Peyer's patch (tissue), 4 donors: ENCODE data around the gene ADCY6. TPM values are rescaled to one million over a fixed set of nuclear protein-coding genes. Genes with fewer than 3 reads are reported as not detected.

ENCODE experiments used
- DNase-seq, 3 donors: peaks; one replicate each; pipeline ENCODE4 v3.0.0-alpha.2; 2017 to 2019
- H3K27ac ChIP-seq, 4 donors: fragments of 200-600 bp; sonication (generic); one replicate each; pipeline ENCODE4 v1.5.1; 2016 to 2019
- H3K27me3 ChIP-seq, 2 donors: fragments of 200-600 bp; sonication (generic); one replicate each; pipeline ENCODE4 v1.5.1; 2019
- H3K36me3 ChIP-seq, 3 donors: fragments of 200-600 bp; sonication (generic); one replicate each; pipeline ENCODE4 v1.5.1; 2016 to 2019
- H3K4me1 ChIP-seq, 4 donors: fragments of 200-600 bp; sonication (generic); one replicate each; pipeline ENCODE4 v1.5.1; 2016 to 2019
- H3K4me3 ChIP-seq, 4 donors: fragments of 200-600 bp; sonication (generic); 1 replicate in 3 of 4; 2 replicates in 1 of 4; pipeline ENCODE4 v1.5.1; 2016 to 2019; ENCODE audit warnings: mild to moderate bottlenecking in 1 of 4
- H3K9me3 ChIP-seq, 4 donors: fragments of 200-600 bp; sonication (generic); one replicate each; pipeline ENCODE4 v1.5.1; 2016 to 2019; ENCODE audit warnings: mild to moderate bottlenecking in 1 of 4
- POLR2A ChIP-seq, 2 donors: fragments of 450-650 bp; IDR thresholded peaks; one replicate each; pipeline ENCODE4 v1.5.1; 2017; ENCODE audit warnings: antibody characterized with exemption in 2 of 2, mild to moderate bottlenecking in 2 of 2, moderate library complexity in 2 of 2
- total RNA-seq, 4 donors: library from RNA; depleted of rRNA; stranded (reverse); fragments of >200 nt; gene quantifications; one replicate each; pipeline ENCODE4 v1.1.0, GENCODE V29; 2016
- TF ChIP-seq, protein P1 (sequence below), 6 experiments: fragments of 450-650 bp in 4 of 6; fragments of 200-600 bp in 2 of 6; sonication (generic) in 1 of 6; IDR thresholded peaks; one replicate each; pipeline ENCODE4 v1.5.1; 2017 to 2019; ENCODE audit warnings: antibody characterized with exemption in 6 of 6, mild to moderate bottlenecking in 3 of 6, moderate library complexity in 1 of 6

Gene ADCY6
- total RNA-seq, 4 donors from 2014 or later: 71.3 to 175 (median 129) TPM

DNA sequence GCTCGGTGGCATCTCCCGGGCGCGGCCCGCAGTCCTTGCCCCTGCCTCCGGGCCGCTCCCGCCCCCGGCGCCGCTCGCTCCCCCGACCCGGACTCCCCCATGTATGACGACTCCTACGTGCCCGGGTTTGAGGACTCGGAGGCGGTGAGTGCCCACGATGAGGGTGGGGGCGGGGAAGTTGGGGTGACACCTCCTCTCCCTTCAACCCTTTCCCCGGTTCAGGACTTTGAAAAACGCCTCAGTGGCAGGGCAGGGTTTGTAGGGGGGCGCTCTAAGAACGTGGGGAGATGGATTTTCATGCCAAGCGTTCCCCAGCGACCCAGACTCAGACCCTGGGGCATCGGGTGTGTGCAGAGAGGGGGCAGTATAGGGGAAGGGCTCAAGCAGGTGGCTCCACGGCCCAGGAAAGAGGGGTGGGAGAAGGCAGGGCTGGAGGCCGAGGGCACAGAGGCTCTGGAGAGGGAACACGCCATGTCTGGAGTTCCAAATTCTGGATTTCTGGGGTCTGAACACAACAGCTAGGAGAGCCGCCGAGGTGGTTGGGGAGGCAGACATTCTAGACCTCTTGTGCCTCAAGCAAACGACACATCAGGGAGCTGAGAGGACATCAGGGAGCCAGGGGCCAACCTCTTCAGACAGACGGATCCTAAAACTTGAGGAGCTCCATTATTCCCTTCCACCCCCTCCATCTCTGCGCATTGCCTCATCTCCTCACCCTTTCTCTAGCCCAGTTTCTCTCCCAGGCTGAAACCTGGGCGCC, 30.1 kb upstream of the ADCY6 start:
- peak in 2 of 3 donors; percentile 20 to 76 for DNase-seq
- Histone ChIP-seq H3K27ac (peak overlapping the region in 3 of 4 donors; percentile 29 to 59 (median 53)), H3K36me3 (no peaks in the 10 kb centered on the region), H3K27me3 (no peaks in the 10 kb centered on the region), H3K4me1 (peaks cover 0 to 24% (median 7%) of the 10 kb centered on the region in 4 donors), H3K4me3 (peak overlapping the region; percentile 59 to 91 (median 78)), H3K9me3 (no peaks in the 10 kb centered on the region)
- TF ChIP-seq, protein P1, sequence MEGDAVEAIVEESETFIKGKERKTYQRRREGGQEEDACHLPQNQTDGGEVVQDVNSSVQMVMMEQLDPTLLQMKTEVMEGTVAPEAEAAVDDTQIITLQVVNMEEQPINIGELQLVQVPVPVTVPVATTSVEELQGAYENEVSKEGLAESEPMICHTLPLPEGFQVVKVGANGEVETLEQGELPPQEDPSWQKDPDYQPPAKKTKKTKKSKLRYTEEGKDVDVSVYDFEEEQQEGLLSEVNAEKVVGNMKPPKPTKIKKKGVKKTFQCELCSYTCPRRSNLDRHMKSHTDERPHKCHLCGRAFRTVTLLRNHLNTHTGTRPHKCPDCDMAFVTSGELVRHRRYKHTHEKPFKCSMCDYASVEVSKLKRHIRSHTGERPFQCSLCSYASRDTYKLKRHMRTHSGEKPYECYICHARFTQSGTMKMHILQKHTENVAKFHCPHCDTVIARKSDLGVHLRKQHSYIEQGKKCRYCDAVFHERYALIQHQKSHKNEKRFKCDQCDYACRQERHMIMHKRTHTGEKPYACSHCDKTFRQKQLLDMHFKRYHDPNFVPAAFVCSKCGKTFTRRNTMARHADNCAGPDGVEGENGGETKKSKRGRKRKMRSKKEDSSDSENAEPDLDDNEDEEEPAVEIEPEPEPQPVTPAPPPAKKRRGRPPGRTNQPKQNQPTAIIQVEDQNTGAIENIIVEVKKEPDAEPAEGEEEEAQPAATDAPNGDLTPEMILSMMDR (IDR thresholded peaks at IDR 0.05): peak in 1 of 6 experiments; percentile 35
- TF ChIP-seq POLR2A (IDR thresholded peaks at IDR 0.05): no peak

DNA sequence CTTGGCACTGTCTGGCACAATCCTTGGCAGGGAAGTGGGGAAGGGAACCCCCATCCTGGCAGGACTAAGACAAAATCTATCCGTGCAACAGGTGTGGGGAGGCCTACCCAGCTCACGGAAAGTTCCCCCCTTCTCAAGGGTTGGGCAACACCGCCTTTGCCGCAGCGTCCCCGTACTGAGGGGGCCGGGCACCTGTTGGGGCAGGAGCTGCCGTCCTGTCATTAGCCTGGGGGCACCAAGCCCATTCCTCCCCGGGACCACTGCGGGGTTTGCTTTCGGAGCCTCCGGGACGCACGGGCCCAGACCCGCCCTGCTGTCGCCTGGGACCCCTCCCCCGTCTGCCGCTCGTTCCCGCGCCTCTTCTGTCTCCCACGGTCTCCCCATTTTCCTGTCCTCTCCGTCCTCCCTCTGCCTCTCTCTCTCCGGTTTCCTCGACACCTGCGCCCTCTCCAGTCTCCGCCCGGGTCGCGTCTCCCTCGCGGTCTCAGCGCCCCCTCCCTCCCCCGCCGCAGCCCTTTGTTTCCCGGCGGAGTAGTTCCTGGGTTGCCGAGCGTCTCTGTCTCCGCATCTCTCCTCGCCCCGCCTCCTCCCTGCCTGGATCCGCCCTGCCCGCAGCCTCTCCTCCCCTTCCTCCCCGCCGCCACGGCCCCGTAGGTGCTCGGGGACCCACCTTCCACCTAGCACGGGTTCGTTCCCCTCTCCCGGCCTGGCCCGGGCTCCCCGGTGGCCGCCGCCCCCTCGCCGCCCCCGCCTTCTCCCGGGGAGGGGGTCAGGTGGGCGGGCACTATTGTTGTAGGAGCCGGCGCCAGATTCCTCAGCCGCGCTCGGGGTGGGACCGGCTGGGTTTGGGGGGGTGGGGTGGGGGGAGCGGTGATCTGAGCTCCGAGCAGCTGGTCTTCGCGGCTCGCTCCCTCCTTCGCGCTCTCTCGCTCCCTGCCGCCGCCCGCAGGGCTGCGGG, 29.3 kb upstream of the ADCY6 start, which contains the start of gene CACNB3:
TSS of gene CACNB3 (plus strand) at position 624 of the 958 bp plus-strand sequence. CDS start 434 bp downstream, outside the sequence.
- peak; percentile 78 to 92 (median 86) for DNase-seq
- Histone ChIP-seq H3K4me1 (peaks cover 0 to 30% (median 7%) of the 10 kb centered on the region in 4 donors), H3K9me3 (no peaks in the 10 kb centered on the region), H3K4me3 (peak within 1 kb of the TSS; percentile 59 to 91 (median 78)), H3K27me3 (no peaks in the 10 kb centered on the region), H3K36me3 (no peaks in the 10 kb centered on the region), H3K27ac (peak within 1 kb of the TSS in 3 of 4 donors; percentile 29 to 59 (median 53))
- peak in 1 of 2 donors; percentile 26 for TF ChIP-seq POLR2A (IDR thresholded peaks at IDR 0.05)
- TF ChIP-seq, protein P1 (IDR thresholded peaks at IDR 0.05): no peak

GRCh38 chr12:48816143-48816854, 27.4 kb upstream of the ADCY6 start:
- Histone ChIP-seq H3K36me3 (no peaks in the 10 kb centered on the region), H3K4me1 (peaks cover 0 to 33% (median 7%) of the 10 kb centered on the region in 4 donors), H3K9me3 (no peaks in the 10 kb centered on the region), H3K4me3 (peak overlapping the region in 2 of 4 donors; percentile 74 to 85), H3K27ac (peak overlapping the region in 3 of 4 donors; percentile 77 to 93 (median 83)), H3K27me3 (no peaks in the 10 kb centered on the region)
- DNase-seq: no peak
- TF ChIP-seq, protein P1 (IDR thresholded peaks at IDR 0.05): no peak
- TF ChIP-seq POLR2A (IDR thresholded peaks at IDR 0.05): no peak

DNA sequence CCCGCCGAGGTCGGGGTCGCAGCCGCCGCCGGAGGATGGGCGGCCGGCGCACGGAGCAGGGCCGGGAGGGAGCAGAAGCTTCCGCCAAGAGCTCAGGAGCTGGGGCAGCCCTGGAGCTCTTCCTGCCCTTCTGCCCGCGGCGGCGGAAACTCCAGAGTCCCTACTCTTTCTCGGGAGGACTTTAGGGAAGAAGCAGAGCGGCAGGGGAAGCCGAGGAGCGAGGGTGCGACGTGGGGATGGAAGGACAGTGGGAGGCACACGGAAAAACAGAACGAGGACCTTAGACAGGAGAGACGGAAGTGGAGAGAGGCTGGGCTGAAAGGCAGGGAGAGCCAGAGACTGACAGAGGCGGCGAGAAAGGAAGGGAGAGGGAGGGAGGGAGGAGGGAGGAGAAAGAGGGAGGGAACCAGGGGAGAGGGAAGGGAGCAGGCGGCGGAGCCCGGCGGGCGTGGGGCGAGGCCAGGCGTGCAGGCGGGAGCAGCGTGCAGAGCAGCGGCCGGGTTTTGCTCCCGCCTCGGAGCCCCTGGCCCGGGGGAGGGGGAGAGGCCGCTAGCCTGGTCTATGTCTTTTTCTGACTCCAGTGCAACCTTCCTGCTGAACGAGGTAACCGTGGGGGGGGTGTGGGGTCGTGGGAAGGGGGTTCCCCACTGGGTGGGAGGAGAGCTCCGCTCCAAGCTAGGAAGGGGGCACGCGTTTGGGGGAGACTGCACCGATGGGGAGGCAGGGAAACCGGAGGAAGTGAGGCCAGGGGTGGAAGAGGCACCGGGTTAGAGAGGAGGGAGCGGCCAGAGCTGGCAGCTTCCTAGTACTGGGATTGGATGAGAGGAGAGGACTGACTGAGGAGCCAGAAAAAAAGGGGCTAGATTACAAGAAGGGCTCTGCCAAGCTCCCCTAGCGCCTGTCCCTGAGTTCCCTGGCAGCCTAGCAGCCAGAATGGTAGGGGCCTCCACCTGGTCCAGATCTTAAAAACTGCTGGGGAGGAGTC, 26.5 kb upstream of the ADCY6 start:
- peak overlapping the region; percentile 77 to 93 (median 87) for H3K27ac ChIP-seq
- H3K4me3 ChIP-seq: peak overlapping the region; percentile 69 to 86 (median 80)
- H3K27me3 ChIP-seq: no peaks in the 10 kb centered on the region
- TF ChIP-seq, protein P1 (IDR thresholded peaks at IDR 0.05): no peak
- TF ChIP-seq POLR2A (IDR thresholded peaks at IDR 0.05): peak; percentile 74 to 92
- H3K4me1 ChIP-seq: peaks cover 0 to 41% (median 7%) of the 10 kb centered on the region in 4 donors
- DNase-seq: peak; percentile 41 to 88 (median 87)
- H3K36me3 ChIP-seq: no peaks in the 10 kb centered on the region
- no peaks in the 10 kb centered on the region for H3K9me3 ChIP-seq
